Skin of body (tissue), 2 donors: ENCODE data around the gene CREB1. TPM values are rescaled to one million over a fixed set of nuclear protein-coding genes. Genes with fewer than 3 reads are reported as not detected.

Source experiments
- DNase-seq: peaks from one replicate; lab custom pipeline; 2025; lab: John Stamatoyannopoulos, UW
- total RNA-seq: library from RNA; depleted of rRNA; stranded (reverse); fragments of >200 nt; gene quantifications from one replicate; pipeline ENCODE4 v1.2.3, GENCODE V29; 2014

CREB1 gene
- total RNA-seq, 1 donor from 2014 or later, result 47.4 TPM

- no peak for DNase-seq
Measured at GRCh38 chr2:207504513-207505170, 25.1 kb upstream of the CREB1 start.

GRCh38 chr2:207505171-207505570 lies 24.6 kb upstream of the CREB1 start:
- DNase-seq, result no peak

GRCh38 chr2:207505728-207506127 lies 24.0 kb upstream of the CREB1 start:
- DNase-seq, result no peak

- DNase-seq, result no peak
Measured at GRCh38 chr2:207506426-207506825, 23.3 kb upstream of the CREB1 start.

- DNase-seq, result no peak
Measured at GRCh38 chr2:207510148-207510547, 19.6 kb upstream of the CREB1 start.

- no peak for DNase-seq
Measured at GRCh38 chr2:207511851-207512250, 17.9 kb upstream of the CREB1 start.

- no peak for DNase-seq
Measured at GRCh38 chr2:207512356-207512755, 17.4 kb upstream of the CREB1 start.

- peak; percentile 60 for DNase-seq
Measured at GRCh38 chr2:207513551-207514257, 16.1 kb upstream of the CREB1 start.

GRCh38 chr2:207514451-207514850 lies 15.3 kb upstream of the CREB1 start:
- no peak for DNase-seq

GRCh38 chr2:207515671-207516070 lies 14.1 kb upstream of the CREB1 start:
- no peak for DNase-seq

- DNase-seq, result no peak
Measured at GRCh38 chr2:207516206-207516605, 13.6 kb upstream of the CREB1 start.

GRCh38 chr2:207523005-207523404 lies 6.8 kb upstream of the CREB1 start:
- no peak for DNase-seq

GRCh38 chr2:207525296-207525695 lies 4.5 kb upstream of the CREB1 start:
- no peak for DNase-seq

- DNase-seq, result no peak
Measured at GRCh38 chr2:207528980-207529329, 807 bp upstream of the CREB1 start.

GRCh38 chr2:207530160-207531031 lies 634 bp downstream of the CREB1 start:
- DNase-seq, result peak; percentile 55

- DNase-seq, result no peak
Measured at GRCh38 chr2:207531032-207531952, 1.5 kb downstream of the CREB1 start.

- no peak for DNase-seq
Measured at GRCh38 chr2:207532676-207533075, 2.9 kb downstream of the CREB1 start.

- DNase-seq, result no peak
Measured at GRCh38 chr2:207533461-207534008, 3.8 kb downstream of the CREB1 start.

- no peak for DNase-seq
Measured at GRCh38 chr2:207534417-207534816, 4.7 kb downstream of the CREB1 start.

GRCh38 chr2:207539470-207539869 lies 9.7 kb downstream of the CREB1 start:
- DNase-seq, result no peak

- no peak for DNase-seq
Measured at GRCh38 chr2:207540431-207540830, 10.7 kb downstream of the CREB1 start.
